Activated CD4-positive, alpha-beta T cell treated with anti-CD3 and anti-CD28 coated beads, Interleukin-2, amount 50 U/mL, for 16 hours (primary cell): ENCODE data around the gene ITM2C.

Experiments
- DNase-seq: peaks from one replicate; pipeline ENCODE4 v3.0.0-alpha.2; 2020

The ITM2C gene, protein sequence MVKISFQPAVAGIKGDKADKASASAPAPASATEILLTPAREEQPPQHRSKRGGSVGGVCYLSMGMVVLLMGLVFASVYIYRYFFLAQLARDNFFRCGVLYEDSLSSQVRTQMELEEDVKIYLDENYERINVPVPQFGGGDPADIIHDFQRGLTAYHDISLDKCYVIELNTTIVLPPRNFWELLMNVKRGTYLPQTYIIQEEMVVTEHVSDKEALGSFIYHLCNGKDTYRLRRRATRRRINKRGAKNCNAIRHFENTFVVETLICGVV

DNA sequence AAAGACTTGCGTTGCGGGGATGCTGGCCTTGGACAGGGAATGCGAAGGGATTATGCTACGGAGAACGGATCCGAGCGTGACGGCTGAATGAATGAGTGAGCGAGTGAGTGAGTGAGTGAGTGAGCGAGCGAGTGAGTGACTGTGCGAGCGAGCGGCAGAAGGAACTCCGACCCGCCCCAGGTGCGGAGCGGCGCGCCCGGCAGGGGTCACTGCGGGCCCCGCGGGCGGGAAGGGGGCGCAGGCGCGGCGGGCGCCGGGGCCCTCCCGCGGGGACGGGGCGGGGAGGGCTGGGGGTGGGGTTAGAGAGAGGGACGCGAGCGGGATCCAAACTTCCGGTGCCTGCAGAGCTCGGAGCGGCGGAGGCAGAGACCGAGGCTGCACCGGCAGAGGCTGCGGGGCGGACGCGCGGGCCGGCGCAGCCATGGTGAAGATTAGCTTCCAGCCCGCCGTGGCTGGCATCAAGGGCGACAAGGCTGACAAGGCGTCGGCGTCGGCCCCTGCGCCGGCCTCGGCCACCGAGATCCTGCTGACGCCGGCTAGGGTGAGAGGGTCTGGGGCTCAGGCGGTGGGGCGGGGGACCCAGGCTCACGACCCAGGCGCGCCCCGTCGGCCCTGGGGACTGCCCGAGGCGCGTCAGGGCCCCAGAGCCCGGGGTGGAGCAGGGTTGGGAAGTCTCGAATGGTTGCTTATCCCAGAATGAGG, at the start of gene ITM2C:
TSS of gene ITM2C (plus strand) at position 338 of the 702 bp plus-strand sequence. CDS start at position 422, 84 bp downstream.
- peak; percentile 77 for DNase-seq

DNA sequence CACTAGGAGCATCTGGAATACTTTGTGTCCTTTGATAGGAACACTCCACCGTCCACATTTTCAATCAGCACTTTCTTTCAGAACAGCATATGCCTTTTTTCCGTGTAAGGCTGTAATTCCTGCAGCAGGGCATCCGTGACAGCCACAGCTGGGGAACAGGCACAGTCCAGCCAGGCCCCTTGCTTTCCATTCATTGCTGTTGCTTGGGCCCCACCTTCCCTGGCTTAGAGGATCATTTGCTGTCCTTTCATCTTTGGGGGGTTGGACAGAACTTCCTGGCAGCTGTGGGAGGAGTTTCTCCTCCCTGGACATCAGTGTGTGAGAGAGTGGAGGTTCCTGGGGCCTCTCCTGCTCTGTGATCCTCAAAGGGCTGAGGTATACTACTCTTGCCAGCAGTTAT, 49.7 kb upstream of the ITM2C start:
- no peak for DNase-seq

DNA sequence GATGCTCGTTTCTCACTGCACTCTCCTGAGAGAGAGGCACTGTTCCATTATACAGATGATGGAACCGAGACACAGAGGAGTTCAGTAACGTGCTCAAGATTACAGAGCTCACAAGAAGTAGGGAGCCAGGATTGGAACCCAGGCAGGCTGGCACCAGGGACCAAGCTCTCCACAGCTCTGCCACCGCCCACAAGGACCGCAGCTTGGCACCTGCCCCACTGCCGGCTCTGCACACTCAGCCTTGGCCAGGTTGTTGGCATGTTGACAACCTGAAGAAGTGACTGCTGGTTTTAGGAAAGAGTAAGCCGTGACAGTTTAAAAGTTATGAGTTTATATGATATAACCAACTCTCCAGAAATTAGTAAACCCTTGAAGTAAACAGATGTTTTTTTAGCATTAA, 48.0 kb upstream of the ITM2C start:
- no peak for DNase-seq

DNA sequence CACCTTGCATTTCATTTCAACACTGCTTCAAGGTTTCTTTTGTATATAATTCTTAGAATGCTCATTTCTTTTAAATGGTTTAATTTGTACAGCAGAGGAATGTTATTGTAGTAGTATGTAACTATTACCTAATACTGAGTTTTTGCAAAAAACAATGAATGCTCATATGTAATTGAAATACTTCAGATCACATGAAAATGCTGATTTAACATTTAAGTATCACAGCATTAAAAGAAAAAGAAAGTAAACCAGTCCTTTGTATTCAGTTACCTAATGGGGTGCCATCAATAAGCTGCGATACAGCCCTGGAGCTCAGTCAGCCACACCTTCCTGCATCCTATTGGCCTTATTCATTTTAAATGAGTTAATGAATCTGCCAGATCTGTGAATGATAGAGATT, 45.3 kb upstream of the ITM2C start:
- no peak for DNase-seq

DNA sequence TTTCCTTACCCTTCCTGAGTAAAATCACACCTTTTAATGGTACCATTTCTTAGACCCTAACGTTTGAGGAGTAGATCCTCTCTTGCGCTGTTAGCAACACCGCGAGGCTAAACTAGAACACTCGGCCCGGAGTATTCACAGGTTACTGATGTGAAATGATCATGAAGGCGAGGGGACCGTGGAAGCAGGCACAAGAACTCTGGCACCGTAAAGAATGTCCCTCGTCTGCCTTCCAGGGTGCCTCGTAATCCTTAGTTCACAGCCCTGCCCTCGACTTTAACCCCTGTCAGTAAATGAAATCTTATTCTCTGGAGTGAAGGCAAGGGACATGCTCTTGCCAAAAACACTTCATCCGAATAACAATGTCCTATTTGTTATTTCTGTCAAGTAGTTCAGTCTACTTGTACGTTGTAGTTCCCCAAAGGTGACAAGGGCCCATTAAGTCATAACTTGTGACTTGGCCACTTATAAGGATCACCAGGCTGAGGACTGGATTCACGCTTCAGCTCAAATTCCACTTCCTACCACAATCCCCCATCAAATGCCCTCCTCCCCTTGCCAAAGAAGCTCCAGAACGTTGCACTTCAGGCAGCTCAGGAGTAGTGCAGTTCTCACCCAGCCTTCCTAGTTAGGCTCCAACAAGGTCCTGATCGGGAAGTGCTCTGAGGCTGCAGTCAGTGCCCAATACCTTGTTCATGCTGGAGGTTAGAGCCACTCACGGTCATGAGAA, 43.3 kb upstream of the ITM2C start:
- no peak for DNase-seq

DNA sequence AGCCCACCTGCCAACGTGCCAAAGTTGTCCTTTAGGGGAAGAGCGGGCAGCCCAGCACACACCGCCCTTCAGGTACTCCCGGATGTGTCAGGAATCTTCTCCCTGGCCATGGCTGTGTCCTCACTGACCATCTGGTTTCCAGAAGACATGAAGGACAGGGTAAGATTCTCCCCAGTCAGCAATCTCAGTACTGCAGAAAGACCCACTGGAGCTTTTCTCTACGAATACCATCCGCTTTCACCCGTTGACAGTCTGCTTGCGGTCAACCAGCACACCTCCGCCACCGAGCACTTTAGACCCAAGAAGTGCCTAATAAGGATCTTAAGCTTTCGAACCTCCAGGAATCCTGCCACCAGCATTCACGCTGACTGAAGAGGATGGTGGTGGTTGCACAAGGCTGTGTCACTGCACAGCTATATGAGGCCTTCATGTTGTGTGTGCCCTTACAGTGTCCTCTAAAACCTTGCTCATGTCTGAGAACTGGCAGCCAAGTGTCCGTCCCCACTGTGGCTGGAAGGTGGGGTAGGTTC, 42.7 kb upstream of the ITM2C start:
- DNase-seq, result no peak

DNA sequence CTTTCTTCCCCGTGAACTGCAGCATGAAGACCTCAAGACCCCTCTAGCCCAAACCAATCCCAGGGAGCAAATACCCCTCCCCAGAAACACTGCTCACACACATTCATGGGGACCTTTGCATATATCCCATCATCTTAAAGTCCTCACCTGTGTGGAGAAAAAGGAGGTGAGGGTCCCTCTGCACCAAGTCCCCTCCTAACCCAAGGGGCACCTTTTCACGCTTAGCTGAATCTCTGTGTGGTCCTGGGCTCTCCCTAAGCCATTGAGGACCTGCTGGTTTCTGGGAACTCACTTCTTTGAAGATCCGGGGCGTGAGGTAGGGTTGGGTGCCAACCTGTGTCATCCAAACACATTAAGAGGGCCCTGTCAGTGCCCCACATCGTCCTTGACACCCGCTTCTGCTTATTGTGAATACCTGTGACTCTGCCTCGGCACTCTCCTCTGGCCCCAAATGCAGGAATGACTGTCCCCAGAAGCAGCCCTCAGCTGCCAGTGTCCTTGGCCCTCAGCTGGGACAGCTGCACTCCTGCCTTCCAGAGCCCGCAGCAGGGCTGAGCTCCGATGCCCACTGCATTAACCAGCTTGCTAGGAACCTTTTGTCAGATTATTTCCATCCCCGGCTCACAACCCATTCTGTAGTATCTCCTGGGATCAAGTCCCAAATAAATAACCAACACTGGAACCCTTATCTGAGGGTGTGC, 41.3 kb upstream of the ITM2C start:
- DNase-seq, result no peak

DNA sequence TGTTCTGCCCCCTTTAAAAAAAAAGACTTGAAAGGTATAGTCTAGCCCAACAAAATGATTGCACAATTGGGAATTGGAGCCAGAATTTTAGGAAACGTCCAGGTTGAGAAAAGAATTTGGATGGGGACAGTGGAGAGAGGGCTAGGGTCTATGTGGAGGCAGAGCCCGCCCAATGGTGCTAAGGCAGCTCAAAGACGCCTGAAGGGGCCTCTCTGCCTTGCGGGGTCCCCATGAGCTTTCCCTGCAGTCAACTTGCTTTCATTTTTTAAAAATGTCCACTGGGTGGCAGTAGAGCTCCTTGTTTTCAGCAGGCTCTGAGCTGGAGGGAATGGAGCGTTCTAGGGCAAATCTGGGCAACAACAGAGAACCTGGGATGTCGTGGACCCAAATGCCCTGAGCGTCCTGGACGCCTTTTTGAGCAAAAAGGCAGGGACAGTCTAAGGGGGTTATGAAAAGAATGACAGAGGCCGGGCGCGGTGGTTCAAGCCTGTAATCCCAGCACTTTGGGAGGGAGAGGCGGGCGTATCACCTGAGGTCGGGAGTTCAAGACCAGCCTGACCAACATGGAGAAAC, 40.2 kb upstream of the ITM2C start:
- peak; percentile 85 for DNase-seq

DNA sequence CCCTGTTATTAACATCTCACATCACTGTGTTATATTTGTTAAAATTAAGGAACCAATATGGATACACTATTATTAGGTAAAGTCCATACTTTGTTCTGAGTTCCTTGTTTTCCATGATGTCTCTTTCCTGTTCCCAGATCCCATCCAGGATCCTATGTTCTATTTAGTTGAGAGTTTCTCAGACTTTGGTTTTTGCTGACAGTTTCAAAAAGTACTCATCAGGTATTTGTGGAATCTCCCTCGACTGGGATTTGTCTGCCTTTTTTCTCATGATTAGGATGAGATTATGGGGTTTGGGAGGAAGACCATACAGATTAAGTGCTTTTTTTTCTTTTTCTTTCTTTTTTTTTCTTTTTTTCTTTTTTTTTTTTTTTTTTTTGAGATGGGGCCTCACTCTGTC, 39.4 kb upstream of the ITM2C start:
- DNase-seq, result no peak

DNA sequence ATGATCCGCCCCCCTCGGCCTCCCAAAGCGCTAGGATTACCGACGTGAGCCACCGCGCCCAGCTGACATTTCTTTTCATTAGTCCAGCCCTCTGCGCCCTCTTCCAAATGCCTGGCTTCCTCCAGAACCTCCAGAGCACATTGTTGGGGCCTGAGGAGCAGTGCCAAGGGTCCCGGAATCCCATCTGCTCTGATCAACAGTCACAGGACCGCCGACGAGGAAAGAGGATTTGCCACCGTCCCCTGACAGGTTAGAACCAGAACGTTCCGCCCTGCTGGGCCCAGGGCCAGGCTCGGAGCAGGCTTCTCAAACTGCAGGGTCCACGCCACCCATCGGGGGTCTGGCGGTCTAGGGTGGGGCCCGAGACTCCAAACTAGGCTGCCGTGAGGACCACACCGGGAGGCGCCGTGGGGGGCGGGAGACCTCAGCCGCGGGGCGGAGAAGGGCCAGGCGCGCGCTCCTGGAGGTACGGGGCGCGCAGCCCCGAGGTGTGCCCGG, 36.9 kb upstream of the ITM2C start:
- no peak for DNase-seq

DNA sequence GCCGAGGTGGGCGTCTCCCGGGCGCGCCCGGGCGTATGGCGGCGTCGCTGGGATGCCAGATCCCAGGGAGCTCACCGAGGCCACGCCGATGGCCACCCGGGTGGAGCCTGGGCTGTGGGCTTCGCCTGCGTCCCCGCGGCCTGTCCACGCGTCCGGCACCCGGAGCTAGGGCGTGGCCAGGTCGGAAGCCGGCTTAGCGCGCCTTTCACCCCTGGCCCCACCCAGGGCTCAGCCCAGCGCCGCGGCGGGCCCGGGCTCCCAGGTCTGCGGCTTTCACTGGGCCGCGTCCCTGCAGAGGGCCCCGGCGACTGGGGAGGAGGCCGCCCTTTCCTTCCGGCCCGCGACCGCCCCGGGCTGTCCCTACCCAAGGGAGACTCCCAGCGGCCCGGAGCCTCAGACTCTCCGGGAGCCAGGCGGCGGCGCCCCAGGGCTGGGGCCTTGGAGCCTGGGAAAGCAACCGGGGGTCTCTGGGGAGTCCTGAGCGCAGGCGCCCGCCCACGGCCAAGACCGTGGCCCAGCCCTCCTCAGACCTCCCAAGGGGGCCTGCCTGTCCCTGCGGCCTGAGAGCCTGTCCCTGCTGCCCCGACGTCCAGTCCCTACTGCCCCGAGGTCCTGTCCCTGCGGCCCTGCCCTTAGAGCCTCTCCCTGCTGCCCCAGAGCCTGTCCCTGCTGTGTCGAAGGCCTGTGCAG, 36.3 kb upstream of the ITM2C start:
- DNase-seq, result peak; percentile 40

DNA sequence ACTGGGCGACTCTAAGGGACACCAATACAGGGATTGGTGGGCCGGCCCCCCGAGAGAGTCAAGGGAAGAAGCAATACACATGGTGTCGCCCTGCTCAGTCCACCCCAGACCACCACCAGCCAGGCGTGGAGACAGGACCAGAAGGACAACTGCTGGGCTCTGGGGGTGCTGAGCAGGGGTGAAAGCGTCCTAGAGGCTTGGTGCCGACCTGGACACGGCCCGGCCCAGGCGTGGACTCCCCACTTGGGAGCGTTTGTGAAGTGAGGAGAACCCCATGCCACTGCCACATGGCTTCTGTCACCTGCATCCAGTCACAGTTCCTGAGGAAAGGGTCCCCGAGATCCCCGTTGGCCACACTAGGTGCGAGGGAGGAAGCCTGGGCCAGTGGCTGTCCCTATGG, 35.4 kb upstream of the ITM2C start:
- no peak for DNase-seq

DNA sequence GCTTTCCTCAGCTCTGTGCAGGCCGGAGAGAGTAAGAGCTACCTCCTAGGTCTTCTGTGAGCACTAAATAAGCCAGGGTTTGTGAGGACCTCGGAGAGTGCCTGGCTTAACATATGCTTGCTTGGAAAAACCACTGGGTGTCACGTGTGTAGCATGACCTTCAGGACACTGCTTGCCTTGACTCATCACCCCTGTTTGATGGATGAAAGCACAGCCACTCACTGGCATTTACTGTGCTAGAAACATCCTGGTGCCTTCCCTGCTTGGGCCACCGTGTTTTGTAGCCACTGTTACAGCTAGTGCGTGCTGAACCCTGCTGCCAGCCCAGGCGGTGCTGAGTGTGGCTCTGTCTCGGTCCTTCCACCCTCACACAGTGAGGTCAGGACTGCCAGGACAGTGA, 34.8 kb upstream of the ITM2C start:
- DNase-seq, result no peak

DNA sequence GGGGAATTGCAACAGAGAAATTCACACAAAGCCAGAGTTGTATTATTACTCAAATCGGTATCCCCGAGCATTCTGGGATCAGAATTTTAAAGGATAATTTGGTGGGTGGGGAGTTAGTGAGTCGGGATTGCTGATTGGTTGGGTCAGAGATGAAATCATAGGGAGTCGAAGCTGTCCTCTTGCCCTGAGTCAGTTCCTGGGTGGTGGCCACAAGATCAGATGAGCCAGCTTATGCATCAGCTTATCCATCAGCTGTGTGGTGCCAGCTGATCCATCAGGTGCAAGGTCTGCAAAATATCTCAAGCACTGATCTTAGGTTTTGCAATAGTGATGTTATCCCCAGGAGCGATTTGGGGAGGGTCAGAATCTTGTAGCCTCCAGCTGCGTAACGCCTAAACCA, 34.3 kb upstream of the ITM2C start:
- DNase-seq, result no peak

DNA sequence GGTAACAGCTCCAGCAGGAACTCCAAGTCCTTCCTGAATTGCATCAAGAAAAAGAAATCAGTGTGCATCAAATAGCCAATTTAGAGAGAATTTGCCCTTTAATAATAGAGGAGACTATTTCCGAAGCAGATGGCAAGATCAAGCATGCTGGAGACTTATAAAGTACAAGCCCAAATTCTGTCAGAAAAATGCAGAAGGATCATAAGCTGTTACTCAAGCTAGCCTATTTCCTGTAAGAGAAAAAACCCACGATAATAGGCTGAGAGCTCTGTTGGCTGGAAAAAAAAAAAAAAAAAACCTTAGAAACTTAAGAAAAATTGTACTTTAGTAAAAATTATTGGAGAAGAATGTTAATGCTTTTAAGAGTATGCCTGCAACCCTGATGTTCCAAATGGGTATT, 24.4 kb upstream of the ITM2C start:
- no peak for DNase-seq

DNA sequence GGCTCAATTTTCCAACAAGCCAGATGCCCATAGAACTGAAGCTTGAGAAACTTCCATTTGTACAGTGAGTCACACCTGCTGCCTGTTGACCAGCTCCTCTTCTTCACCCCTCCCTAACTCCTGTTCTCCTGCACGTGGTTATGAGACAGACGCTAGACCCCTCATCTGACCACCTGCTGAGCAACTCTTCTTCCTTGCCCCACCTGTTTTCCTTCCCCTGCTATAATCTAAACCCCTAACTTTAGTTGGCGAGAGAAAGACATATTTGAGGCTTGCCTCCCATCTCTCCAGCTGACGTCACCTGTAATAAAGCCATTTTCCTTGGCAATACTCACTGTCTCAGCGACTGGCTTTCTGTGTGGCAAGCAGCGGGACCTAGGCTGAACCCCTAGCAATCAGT, 22.3 kb upstream of the ITM2C start:
- DNase-seq, result no peak

DNA sequence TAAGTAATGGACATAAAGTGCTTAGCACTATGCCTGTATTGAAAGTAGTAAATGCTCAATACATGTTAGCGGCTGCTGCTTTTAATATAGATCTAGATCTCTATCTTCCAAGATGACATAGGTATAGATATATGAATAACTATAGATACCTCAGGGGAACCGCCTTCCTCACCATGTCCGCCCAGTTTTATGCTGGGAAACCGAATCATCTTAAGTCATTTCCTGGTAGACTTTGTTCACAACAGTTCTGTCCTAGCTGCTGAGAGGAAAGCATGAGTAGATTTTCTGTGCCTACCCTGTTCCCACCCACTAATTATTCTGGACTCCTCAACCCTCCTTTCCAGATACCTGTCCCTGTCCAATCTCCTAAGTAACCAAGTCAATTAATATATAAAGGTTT, 21.6 kb upstream of the ITM2C start:
- DNase-seq, result no peak

DNA sequence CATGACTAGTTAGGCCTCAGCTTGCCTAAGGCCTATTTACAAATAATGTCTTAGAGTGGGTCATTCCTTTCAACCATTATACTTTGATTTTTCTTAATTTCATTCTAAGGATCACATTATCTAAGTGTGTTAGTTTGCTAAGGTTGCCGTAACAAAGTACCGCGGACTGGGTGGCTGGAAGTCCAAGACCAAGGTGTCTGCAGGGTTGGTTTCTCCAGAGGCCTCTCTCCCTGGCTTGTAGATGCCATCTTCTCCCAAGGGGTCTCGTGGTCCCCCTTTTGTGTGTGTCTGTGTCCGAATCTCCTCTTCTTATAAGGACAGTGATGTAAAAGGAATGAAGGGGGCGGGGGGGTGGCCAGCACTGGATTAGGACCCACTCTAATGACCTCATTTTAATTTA, 18.4 kb upstream of the ITM2C start:
- DNase-seq, result no peak

DNA sequence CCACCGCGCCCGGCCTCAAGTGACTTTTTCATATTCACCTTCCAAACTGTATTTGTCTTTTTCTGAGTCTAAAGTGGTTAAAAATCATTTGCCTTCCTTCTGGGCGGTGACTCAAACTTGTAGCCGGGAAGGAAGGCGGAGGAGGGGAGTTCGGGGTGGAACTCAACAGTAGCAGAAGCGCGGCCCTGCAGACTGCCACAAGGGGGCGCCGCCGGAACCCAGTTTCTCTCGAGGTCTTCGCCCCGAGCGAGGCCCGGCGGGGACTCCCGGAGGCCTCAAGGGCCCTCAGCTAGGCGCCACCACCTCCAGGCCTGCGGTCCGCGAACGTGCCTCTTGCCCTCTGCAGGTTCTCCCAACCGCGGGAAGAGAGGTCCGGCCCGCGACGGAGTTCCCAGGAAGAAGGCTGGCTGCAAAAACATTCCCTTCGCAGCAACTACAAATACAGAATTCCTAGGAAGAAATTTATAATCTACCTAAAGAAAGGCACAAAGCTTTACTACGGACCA, 16.8 kb upstream of the ITM2C start:
- peak; percentile 94 for DNase-seq

DNA sequence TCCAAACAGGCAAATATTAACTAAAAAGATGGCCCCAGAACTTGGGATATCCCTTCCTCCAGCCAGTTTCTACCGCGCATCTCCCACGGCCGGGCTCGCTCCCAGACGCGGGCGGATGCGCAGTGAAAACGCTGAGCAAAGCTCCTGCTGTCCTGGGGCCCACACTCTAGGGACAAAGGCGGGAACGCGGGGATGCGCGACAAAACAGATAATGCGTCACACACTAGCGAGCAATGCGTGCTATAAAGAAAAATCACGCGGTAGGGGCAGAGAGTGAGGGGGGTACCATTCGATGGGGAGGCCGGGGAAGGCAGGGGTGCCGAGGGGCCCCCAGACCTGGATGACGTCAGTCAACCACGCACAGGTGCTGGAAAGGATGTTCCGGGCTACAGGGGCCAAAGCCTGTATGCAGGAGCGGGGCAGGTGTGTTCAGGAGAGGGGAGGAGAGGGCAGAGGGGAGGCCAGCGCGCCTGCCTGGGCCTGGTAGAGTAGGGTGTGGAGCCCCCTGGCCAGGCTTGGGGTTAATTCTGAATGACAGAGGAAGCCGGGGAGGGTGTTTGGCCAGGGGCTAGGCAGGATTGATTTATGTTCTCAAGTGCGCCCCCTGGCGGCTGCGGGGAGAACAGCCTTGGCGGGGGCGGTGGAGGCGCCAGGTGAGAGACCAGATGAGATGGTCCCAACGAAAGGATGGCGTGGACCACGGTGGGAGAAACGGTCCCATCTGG, 14.9 kb upstream of the ITM2C start:
- peak; percentile 77 for DNase-seq

DNA sequence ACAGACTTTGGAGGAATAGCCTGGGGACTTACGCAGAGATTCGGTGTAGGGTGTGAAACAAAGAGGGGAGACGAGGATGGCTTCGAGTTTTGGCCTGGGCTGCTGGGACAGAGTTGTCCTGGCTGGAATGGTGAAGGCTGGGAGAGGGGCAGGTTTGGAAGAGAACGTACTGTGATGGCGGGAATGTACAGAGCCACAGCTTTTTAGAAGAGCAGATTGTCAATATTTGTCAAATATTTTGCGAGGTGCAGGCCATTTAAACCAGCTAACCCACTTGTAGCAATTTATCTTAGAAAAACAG, 14.4 kb upstream of the ITM2C start:
- DNase-seq, result no peak
